NCI-H524 (cell line): ENCODE measurements around the gene SLC9A5.

Experiments used
- DNase-seq, 2 experiments: peaks; one replicate each; lab custom pipeline; 2025; lab: John Stamatoyannopoulos, UW

SLC9A5 gene

DNA sequence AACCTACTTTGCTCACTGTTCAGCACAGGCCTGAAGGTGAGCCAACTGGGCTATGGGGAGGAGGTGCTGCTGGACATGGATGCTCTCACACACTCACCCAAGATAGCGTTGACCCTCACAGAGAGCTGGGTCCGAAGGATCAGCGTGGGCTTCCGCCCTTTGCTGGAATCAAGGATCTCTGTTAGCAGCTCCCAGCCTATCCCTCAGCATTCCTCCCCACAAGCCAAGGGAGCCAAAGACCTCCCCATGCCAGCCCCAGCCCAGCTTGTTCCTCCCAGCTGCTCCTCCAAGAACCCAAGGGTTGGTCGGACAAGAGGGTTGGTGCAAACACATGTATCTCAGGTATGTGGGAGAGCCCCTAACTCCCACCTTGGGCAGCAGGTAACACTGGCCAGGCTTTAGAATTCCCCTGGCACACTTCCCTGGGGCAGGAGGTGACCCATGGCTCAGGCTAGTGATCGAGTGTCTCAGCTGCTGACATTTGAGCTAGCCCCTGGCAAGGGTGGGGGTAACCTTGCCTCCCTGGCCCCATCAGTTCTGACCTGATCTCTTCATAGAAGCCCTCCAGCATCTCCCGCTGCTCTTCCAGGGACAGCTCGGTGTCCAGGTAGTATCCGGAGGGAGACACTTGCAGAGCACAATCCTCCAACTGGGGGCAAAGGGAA is 9.8 kb upstream of the SLC9A5 start:
- DNase-seq = no peak

GRCh38 chr16:67240506-67240905 is 8.3 kb upstream of the SLC9A5 start:
- DNase-seq = no peak

DNA sequence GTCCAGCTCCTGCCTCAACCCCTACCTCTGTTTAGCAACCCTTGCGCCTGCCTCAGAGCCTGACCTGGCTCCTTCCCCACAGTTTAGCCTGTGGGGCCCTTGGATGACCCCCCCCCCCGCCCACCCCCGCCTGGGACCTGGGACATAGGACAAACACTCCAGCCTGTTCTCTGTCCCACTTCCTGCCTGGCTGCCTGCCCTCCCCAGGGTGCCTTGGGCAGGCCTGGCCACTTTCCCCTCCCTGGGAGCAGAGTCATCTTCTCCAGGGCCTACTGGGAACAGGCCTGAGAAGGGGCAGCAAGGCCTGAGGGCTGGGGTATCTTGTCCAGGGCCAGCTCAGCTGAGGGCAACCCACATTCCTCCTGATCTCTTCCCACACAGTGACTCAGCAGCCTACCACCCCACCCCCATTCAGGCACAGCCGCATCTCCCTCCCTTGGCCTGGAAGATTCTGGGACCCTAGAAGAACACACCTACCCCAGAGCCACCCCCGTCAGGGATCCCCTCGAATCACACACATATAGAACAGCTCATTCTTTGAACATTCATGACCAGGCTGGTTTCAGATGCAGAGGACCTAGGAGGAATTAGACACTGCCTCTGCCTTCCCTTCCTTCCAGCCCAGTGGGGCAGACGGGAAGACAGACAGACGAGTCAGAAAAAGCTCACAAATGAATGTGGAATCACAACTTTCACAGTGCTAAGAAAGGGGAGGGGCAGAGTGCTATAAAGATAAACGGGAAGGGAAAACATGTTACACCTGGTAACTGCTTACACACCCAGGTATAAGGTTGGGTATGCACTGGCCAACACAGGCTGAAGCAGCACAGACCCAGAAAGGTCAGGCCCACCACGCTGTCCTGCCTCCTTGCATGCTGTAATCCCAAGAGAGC is 7.5 kb upstream of the SLC9A5 start:
- no peak for DNase-seq

- no peak for DNase-seq
These were observed 6.5 kb upstream of the SLC9A5 start for GRCh38 chr16:67242138-67242730.

DNA sequence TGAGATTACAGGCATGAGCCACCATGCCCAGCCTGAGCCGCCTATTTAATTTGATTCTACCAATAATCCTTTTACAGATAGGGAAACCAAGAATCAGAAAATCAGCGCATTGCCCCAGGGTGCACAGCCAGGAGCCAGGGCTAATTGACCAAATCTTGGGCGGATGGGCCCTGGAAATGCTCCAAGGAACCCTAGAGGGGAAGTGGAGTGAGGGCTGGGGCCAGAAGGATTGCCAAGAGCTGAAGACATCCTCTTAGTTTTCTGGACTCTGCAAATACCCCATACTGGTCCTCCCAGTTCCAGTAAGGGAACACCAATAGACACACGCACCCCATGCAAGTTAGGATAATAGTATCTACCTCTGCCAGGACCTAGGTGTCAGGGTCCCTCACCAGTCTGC is 5.3 kb upstream of the SLC9A5 start:
- no peak for DNase-seq

GRCh38 chr16:67244387-67245185 is 4.2 kb upstream of the SLC9A5 start:
- DNase-seq = no peak

- peak in 1 of 2 experiments; percentile 22 for DNase-seq
These were observed 3.6 kb upstream of the SLC9A5 start for GRCh38 chr16:67245186-67245585.

DNA sequence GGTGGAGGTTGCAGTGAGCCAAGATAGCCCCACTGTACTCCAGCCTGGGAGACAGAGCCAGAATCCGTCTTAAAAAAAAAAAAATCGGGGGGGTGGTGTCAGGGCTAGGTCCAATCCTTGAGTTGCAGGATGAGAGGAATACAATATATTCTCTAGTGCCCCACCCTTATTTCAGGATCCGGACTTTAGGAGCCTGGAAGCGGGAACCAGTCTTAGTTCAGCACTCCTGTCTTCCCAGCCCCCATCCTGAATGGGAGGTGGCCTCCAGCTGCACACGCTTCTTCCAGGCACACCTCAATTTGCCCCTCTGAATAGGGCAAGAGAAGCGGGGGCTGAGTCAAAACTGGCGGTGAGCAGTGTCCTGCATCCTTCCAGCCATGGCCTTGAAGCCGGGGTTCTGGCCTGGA is 3.1 kb upstream of the SLC9A5 start:
- DNase-seq = no peak

DNA sequence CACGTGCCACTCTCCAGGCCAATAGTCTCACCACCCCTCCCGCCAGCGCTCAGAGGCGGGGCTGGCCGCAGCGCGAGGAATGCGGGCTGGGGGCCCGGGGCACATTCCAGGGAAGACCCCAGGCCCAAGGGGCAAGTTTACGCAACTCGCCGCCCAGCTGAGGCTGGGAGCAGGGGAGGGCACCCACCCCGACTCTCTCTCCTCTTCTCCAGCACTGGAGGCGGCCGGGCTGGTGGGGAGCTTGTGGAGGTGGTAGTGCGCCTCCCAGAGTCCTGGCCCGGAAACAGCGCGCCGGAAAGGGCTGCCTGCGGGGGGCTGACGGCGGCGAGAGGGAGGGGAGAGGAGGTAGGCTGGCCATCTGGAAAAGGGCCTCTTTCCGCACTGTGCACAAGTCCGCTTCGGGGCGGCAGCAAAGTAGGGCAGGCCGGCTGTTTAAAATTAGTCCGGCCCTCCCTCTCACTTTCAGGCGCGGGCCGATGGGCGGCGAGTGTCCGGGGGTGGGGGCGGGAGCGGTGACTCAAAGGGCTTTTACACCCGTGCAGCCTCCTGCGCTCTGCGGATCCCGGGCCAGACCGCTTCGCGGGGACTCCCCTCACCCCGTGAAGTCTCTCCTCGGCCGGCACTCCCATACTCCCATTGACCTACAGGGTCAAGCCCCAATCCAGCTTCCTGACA is 2.6 kb upstream of the SLC9A5 start:
- DNase-seq = peak; percentile 73 to 78

DNA sequence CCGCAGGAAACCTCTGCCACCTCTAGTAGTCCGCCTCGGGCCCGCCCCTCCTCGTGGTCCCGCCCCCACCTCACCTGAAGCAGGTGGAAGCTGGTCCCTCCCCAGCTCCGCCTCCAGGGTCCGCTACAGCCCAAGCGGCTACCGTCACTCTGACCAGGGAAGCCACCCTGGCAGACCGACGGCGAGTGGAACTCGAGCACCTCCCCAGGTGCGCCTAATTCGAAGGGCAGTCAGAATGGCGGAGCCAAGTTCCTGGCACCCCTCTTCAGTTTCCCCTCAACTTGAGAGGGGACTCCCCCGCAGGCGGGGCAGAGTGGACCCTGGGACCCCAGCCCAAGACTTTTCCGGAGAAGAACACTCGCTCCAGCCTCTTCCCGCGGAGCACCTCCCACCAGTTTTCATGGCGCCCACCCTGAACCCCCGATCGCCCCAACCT is 2.0 kb upstream of the SLC9A5 start:
- peak in 1 of 2 experiments; percentile 62 for DNase-seq

GRCh38 chr16:67247192-67248072 is 1.3 kb upstream of the SLC9A5 start, which contains the start of gene FHOD1:
FHOD1 (minus strand) TSS chr16:67247481; CDS start chr16:67247410, 71 bp downstream.
- peak; percentile 95 to 98 for DNase-seq

- DNase-seq = no peak
These were observed 742 bp upstream of the SLC9A5 start for GRCh38 chr16:67248073-67248400.

GRCh38 chr16:67249178-67250044 is 632 bp downstream of the SLC9A5 start:
- no peak for DNase-seq

DNA sequence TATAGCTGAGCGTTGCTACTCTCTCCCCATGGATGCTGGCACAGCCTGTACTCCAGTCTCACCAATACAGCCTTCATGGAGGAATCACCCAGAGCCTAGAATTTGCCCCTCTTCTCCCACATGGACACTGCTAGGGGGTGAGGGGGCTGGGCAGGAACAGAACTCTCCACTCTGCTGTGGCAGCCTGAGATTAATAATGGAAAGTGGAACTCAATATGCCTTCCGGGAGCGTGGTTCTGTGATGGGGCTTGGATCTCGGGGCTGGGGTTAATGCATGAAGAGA is 1.2 kb downstream of the SLC9A5 start:
- DNase-seq = no peak

DNA sequence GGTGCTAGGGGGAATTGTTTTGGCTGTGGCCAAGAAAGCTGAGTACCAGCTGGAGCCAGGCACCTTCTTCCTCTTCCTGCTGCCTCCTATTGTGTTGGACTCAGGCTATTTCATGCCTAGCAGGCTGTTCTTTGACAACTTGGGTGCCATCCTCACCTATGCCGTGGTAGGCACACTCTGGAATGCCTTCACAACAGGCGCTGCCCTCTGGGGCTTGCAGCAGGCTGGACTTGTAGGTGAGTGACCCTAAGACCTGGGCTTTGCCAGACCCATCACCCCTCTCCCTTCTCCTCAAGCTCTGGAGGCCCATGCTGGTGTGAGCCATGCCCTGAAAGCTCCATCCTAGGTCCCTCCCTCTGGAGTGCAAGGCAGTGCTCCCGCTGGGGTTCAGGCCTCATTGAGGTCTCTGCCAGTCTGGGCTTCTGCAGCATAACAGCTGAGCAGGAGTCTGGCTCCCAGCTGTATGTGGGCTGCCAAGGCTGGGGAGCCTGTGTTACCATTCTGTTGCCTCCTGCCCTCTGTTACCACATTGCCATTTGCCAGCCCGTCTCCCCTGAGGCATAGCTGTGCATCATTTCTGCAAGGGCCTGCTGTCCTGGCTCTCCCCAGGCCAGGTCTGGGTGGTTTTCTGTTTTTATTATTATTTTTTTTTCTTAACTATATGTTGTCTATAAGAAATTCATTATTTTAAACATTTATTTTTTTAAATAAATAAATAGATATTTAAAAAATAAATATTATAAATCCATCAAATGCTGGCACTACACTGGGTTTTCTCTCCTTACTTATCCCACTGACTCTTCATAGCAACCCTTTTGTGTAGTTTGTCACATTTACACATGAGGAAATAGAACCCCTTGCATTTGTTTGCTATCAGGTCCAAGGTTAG is 4.1 kb downstream of the SLC9A5 start:
- no peak for DNase-seq

DNA sequence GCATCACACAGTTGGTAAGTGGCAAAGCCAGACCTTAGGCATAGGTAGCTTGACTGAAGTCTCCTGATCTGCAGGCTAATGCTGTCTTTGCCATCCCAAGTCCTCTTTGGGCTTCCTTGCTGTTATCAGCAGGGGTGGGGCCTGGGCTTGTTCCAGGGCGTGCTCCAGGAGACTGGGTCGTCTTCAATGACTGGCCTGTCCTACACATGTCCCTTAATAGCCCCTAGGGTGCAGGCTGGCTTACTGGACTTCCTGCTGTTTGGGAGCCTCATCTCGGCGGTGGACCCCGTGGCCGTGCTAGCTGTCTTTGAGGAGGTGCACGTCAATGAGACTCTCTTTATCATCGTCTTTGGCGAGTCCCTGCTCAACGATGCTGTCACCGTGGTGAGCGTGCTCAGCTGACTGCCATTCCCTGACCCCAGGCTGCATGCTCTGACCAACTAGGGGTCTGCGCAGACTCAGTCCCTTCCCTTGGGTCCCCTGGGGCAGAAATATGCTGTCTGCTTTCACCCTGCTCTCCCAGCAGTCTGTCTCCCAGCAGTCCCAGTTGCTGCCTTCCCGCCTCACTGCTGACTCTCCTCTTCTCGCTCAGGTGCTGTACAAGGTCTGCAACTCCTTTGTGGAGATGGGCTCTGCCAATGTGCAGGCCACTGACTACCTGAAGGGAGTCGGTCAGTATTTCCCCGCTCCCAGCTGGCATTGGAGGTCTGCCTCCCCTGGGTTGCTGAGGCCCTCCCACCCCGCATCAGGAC is 6.2 kb downstream of the SLC9A5 start:
- no peak for DNase-seq

- no peak for DNase-seq
These were observed 6.9 kb downstream of the SLC9A5 start for GRCh38 chr16:67255553-67256221.
